Measurements from ENCODE around the gene AACS.

DNA sequence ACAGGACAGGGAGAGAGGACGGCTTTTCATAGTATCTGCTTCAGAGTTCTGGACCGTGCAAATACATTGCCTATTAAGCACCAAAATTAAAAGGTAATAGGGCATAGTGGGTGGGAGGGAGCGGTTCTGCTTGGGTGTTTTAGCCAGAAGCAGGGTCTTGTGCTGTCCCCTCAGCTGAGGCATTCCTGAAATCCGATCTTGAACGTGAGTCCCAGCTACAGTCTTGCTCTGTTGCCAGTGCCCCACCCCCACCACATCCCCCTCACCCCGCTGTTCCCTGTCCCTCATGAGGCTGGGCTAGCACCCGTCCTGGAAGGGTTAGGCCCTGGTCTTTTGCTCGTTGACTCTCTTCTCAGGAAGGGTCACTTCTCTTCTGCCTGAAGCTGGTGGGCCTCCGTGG, 48.6 kb downstream of the AACS start:
- no peak for TF ChIP-seq ZNF274 (IDR thresholded peaks at IDR 0.05; ENCODE audit: low read depth, low read length)
- no peak for TF ChIP-seq YY1 (IDR thresholded peaks at IDR 0.05; ENCODE audit: insufficient read depth, insufficient read length)

Measured in NT2/D1 (cell line).